Esophagus muscularis mucosa (tissue), 3 donors: ENCODE data around the gene DIAPH1.

ENCODE experiments used
- CTCF ChIP-seq, 3 experiments: fragments of 200-600 bp in 2 of 3; fragments of 450-650 bp in 1 of 3; sonication (generic) in 2 of 3; IDR thresholded peaks; one replicate each; pipeline ENCODE4 v1.5.1; 2017 to 2019; ENCODE audit warnings: antibody characterized with exemption in 3 of 3, mild to moderate bottlenecking in 2 of 3, moderate library complexity in 1 of 3
- POLR2A ChIP-seq: fragments of 450-650 bp; IDR thresholded peaks from one replicate; pipeline ENCODE4 v1.6.1; 2017; ENCODE audit warnings: antibody characterized with exemption, moderate library complexity, mild to moderate bottlenecking, low read depth

- no peak for TF ChIP-seq POLR2A
- TF ChIP-seq CTCF (IDR thresholded peaks at IDR 0.05), result no peak
Observed at GRCh38 chr5:141573489-141574121, 45.2 kb downstream of the DIAPH1 start.
